K562 (cell line): ENCODE data around the gene TMED8. TPM values are rescaled to one million over a fixed set of nuclear protein-coding genes. Genes with fewer than 3 reads are reported as not detected.

Experiments used
- ATAC-seq: fragments of 200-7000 bp; cut with Tn5 transposase; 3 replicates; pipeline ENCODE4 v1.9.1; 2020; ENCODE audit warnings: moderate library complexity
- BruUV-seq: library from RNA; stranded (reverse); fragments of 400-500 nt; replicated peaks from 2 replicates; lab custom pipeline; 2021; lab: Mats Ljungman, UMichigan
- CTCF ChIA-PET: fragments of 300-600 bp; formaldehyde crosslinking; extraction: SDS; loops from one replicate; lab custom pipeline; 2021; ENCODE audit warnings: low intra/inter-chr PET ratio; lab: Yijun Ruan, JAX
- POLR2A ChIA-PET: fragments of 300-600, 350-650 bp; sonication (Branson Sonifier 250); formaldehyde crosslinking; extraction: SDS; loops from one replicate; lab custom pipeline; 2021; ENCODE audit warnings: antibody characterized with exemption, inconsistent platforms; lab: Yijun Ruan, JAX
- DNase-seq, 4 experiments: peaks; one replicate each; pipeline versions ENCODE4 v3.0.0 to v3.0.0-alpha.2; 2011 to 2018; ENCODE audit warnings: low spot score in 3 of 4, mixed read lengths in 3 of 4; ENCODE audit errors: extremely low read depth in 1 of 4
- FAIRE-seq: peaks from 2 replicates; lab custom pipeline; 2011; peaks lifted over from hg19 to GRCh38; lab: Jason Lieb, UNC
- H2AFZ ChIP-seq: 2 replicates; pipeline ENCODE4 v1.6.0; 2011; ENCODE audit warnings: low read depth, low read length, control low read depth, inconsistent platforms
- H3K27ac ChIP-seq: fragments of 200-600 bp; 3 replicates; pipeline ENCODE4 v1.8.0; 2011; ENCODE audit warnings: low read depth, mild to moderate bottlenecking, control low read depth, inconsistent platforms, low read length, moderate library complexity, mixed read lengths; ENCODE audit errors: extremely low read depth
- H3K27me3 ChIP-seq, 2 experiments: fragments of 300-600 bp in 1 of 2; 2 replicates in 1 of 2; 3 replicates in 1 of 2; pipeline versions ENCODE4 v1.6.0 to v1.8.0; 2011; ENCODE audit warnings: inconsistent platforms in 2 of 2, low read length in 2 of 2, mild to moderate bottlenecking in 1 of 2, mixed read lengths in 1 of 2, moderate library complexity in 1 of 2; ENCODE audit not compliant: control insufficient read depth in 2 of 2, insufficient read depth in 2 of 2
- H3K36me3 ChIP-seq: fragments of 300-600 bp; 3 replicates; pipeline ENCODE4 v1.8.0; 2011; ENCODE audit warnings: mild to moderate bottlenecking, low read length, inconsistent platforms; ENCODE audit not compliant: control insufficient read depth, insufficient read depth
- H3K4me1 ChIP-seq, 2 experiments: fragments of 200-600 bp in 1 of 2; replicated peaks in 1 of 2; 2 replicates in 1 of 2; 3 replicates in 1 of 2; pipeline versions ENCODE4 v1.5.1 to v1.8.0; 2011; ENCODE audit warnings: inconsistent platforms in 2 of 2, low read length in 2 of 2, mild to moderate bottlenecking in 1 of 2, mixed read lengths in 1 of 2, moderate library complexity in 1 of 2; ENCODE audit not compliant: control insufficient read depth in 2 of 2, insufficient read depth in 2 of 2
- H3K4me2 ChIP-seq: 2 replicates; pipeline ENCODE4 v1.6.1; 2011; ENCODE audit warnings: low read length, control low read depth, inconsistent platforms, mixed read lengths; ENCODE audit not compliant: insufficient read depth
- H3K4me3 ChIP-seq: fragments of 200-600 bp; sonication (generic), shearing (Covaris generic); 2 replicates; pipeline ENCODE4 v1.5.1; 2016; ENCODE audit warnings: control low read depth, inconsistent platforms
- H3K79me2 ChIP-seq: fragments of 200-600 bp; 3 replicates; pipeline ENCODE4 v1.8.0; 2011; ENCODE audit warnings: low read length, inconsistent platforms; ENCODE audit not compliant: control insufficient read depth, insufficient read depth
- H3K9ac ChIP-seq, 2 experiments: 2 replicates each; pipeline versions ENCODE4 v1.6.0 to v1.6.1; 2011; ENCODE audit warnings: low read depth in 2 of 2, low read length in 2 of 2, control low read depth in 1 of 2, inconsistent platforms in 1 of 2, mild to moderate bottlenecking in 1 of 2, mixed read lengths in 1 of 2; ENCODE audit not compliant: insufficient read depth in 1 of 2
- H3K9me1 ChIP-seq: one replicate; pipeline ENCODE4 v1.6.0; 2011; ENCODE audit warnings: inconsistent platforms, mild to moderate bottlenecking, low read length, moderate library complexity; ENCODE audit not compliant: control insufficient read depth, insufficient read depth
- H3K9me3 ChIP-seq: replicated peaks from 2 replicates; pipeline ENCODE4 v1.5.1; 2011; ENCODE audit warnings: low read depth, low read length, inconsistent platforms; ENCODE audit not compliant: control insufficient read depth, insufficient read depth
- H4K20me1 ChIP-seq: replicated peaks from 2 replicates; pipeline ENCODE4 v1.6.1; 2011; ENCODE audit warnings: low read length, inconsistent platforms, mixed read lengths; ENCODE audit not compliant: control insufficient read depth, insufficient read depth
- CAMTA2 ChIP-seq: fragments of 250-450 bp; sonication (Bioruptor Pico); conservative IDR thresholded peaks from 2 replicates; pipeline ENCODE4 v1.5.1; 2022
- HDGF ChIP-seq: fragments of 450-650 bp; IDR thresholded peaks from 2 replicates; pipeline ENCODE4 v1.6.1; 2016
- MCM2 ChIP-seq: fragments of 450-650 bp; IDR thresholded peaks from 2 replicates; pipeline ENCODE4 v1.6.1; 2017; ENCODE audit warnings: low read depth, mild to moderate bottlenecking
- MEF2D ChIP-seq: conservative IDR thresholded peaks from 2 replicates; pipeline ENCODE4 v1.6.1; 2016; ENCODE audit warnings: low read depth, missing genetic modification characterization, missing compliant biosample characterization
- PRMT5 ChIP-seq: sonication (generic); formaldehyde crosslinking; IDR thresholded peaks from 2 replicates; pipeline ENCODE4 v1.5.0; 2020; ENCODE audit warnings: missing genetic modification reagents
- ZFPM2 ChIP-seq: fragments of 250-450 bp; sonication (Bioruptor Pico); IDR thresholded peaks from 2 replicates; pipeline ENCODE4 v1.5.1; 2022; ENCODE audit warnings: mild to moderate bottlenecking
- ZKSCAN1 ChIP-seq: fragments of 150-350 bp; IDR thresholded peaks from 2 replicates; pipeline ENCODE4 v1.6.1; 2016; ENCODE audit warnings: low read depth, low read length
- ZNF324 ChIP-seq: fragments of 250-450 bp; sonication (Bioruptor Pico); IDR thresholded peaks from 2 replicates; pipeline ENCODE4 v1.4.0; 2020; ENCODE audit warnings: mild to moderate bottlenecking
- ZNF707 ChIP-seq: fragments of 250-450 bp; sonication (Bioruptor Pico); conservative IDR thresholded peaks from 2 replicates; pipeline ENCODE4 v1.8.0; 2022; ENCODE audit warnings: inconsistent platforms, mild to moderate bottlenecking, moderate library complexity
- ZNF77 ChIP-seq: fragments of 250-450 bp; sonication (Bioruptor Pico); IDR thresholded peaks from 2 replicates; pipeline ENCODE4 v1.5.0; 2020
- WGBS: fragments of 100-300 bp; shearing (Covaris generic); methylation state at CpG from one replicate; pipeline ENCODE4 v1.1.6; 2016; ENCODE audit warnings: low coverage, mixed read lengths; ENCODE audit not compliant: insufficient coverage; ENCODE audit errors: missing lambda C conversion rate; 5-methylcytosine and 5-hydroxymethylcytosine counted together
- in situ Hi-C: fragments of 300-500 bp; cut with MboI; formaldehyde crosslinking; loops from 4 replicates; pipeline ENCODE4 v1.15.0; 2018; ENCODE audit warnings: inconsistent platforms, mixed read lengths
- intact Hi-C: fragments of 100-400 bp; cut with micrococcal nuclease; formaldehyde crosslinking; loops from 2 replicates; pipeline ENCODE4 v1.14.2; 2022
- polyA plus RNA-seq, 8 experiments: library from polyadenylated mRNA; depleted of rRNA in 4 of 8; stranded (reverse) in 5 of 8; unstranded in 3 of 8; fragments of >200 nt; fragmentation: Nextera tagmentation in 2 of 8; fragmentation: Illumina TruSeq in 1 of 8; extraction: Ambion mirVana in 2 of 8; extraction: Trizol in 1 of 8; gene quantifications; 2 replicates each; pipeline versions ENCODE4 v1.2.1 to v1.2.3, GENCODE V29; 2011 to 2014; ENCODE audit warnings: inconsistent platforms in 1 of 8, missing spikeins in 1 of 8
- total RNA-seq, 7 experiments: library from RNA; depleted of rRNA in 6 of 7; stranded (reverse); fragments of >200 nt in 6 of 7; fragmentation: Illumina TruSeq in 2 of 7; extraction: Trizol in 2 of 7; gene quantifications; 2 replicates each; pipeline versions ENCODE4 v1.2.1 to v1.2.3, GENCODE V29; 2011 to 2021; ENCODE audit warnings: low replicate concordance in 1 of 7
- TF ChIP-seq, protein P1 (sequence below): fragments of 250-450 bp; sonication (Bioruptor Pico); IDR thresholded peaks from 2 replicates; pipeline ENCODE4 v1.8.0; 2022; ENCODE audit warnings: moderate library complexity, mild to moderate bottlenecking, inconsistent platforms
- TF ChIP-seq, protein P2 (sequence below): sonication (generic); formaldehyde crosslinking; IDR thresholded peaks from 2 replicates; pipeline ENCODE4 v1.8.1; 2022; ENCODE audit warnings: missing genetic modification reagents
- TF ChIP-seq, protein P3 (sequence below): fragments of 450-650 bp; IDR thresholded peaks from 2 replicates; pipeline ENCODE4 v1.6.1; 2016; ENCODE audit warnings: antibody characterized with exemption

Gene TMED8
- total and polyA plus RNA-seq, 9 of the 15 experiments (the other 6 are each of a cell fraction or from before 2014, with no cell fraction given), result 3.3 to 17.4 (median 12.0) TPM

DNA sequence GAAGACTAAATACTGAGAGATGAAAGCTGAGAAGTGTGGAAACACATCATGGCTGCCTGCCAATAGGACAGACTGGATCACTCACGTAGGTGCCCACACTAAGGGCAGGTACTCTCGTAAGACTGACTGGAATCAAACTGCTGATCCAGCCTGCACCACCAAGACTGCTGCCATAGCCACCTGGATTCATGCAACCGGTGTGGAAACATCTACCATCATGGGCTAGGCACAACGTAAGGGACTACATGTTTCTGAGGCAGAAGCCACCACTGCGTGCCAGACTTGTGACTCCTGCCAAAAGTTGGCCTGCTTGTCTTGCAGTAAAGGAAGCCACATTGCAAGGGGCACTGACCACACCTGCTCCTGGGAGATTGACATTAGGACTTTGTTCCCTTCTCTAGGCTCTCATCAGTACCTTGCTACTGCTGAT is 60.0 kb downstream of the TMED8 start:
- POLR2A ChIA-PET, result interaction anchor here (1.6 kb wide), 1 partner anchor 13 kb away, joined by 10 read pairs; no protein-coding TSS in a partner anchor
- Histone ChIP-seq H3K4me1 (peaks cover 4 to 11% of the 10 kb centered on the region in 2 experiments; a peak in 3 of 5 replicates), H3K27ac (no peak overlapping the region), H3K36me3 (no peaks in the 10 kb centered on the region), H2AFZ (no peak overlapping the region), H4K20me1 (0 out of 2 replicates have a peak, but pooled peaks cover 3% of the 10 kb centered on the region), H3K4me2 (no peak overlapping the region), H3K79me2 (peaks cover 14% of the 10 kb centered on the region; the same call in 2 of the 3 replicates), H3K4me3 (no peak overlapping the region), H3K9me1 (peaks cover 3% of the 10 kb centered on the region)
- no peak for FAIRE-seq
- TF ChIP-seq HDGF, result no peak
- TF ChIP-seq MCM2, result no peak
- TF ChIP-seq, protein P1, sequence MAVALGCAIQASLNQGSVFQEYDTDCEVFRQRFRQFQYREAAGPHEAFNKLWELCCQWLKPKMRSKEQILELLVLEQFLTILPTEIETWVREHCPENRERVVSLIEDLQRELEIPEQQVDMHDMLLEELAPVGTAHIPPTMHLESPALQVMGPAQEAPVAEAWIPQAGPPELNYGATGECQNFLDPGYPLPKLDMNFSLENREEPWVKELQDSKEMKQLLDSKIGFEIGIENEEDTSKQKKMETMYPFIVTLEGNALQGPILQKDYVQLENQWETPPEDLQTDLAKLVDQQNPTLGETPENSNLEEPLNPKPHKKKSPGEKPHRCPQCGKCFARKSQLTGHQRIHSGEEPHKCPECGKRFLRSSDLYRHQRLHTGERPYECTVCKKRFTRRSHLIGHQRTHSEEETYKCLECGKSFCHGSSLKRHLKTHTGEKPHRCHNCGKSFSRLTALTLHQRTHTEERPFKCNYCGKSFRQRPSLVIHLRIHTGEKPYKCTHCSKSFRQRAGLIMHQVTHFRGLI (CRISPR knock-in tag), result no peak
- TF ChIP-seq, protein P2, sequence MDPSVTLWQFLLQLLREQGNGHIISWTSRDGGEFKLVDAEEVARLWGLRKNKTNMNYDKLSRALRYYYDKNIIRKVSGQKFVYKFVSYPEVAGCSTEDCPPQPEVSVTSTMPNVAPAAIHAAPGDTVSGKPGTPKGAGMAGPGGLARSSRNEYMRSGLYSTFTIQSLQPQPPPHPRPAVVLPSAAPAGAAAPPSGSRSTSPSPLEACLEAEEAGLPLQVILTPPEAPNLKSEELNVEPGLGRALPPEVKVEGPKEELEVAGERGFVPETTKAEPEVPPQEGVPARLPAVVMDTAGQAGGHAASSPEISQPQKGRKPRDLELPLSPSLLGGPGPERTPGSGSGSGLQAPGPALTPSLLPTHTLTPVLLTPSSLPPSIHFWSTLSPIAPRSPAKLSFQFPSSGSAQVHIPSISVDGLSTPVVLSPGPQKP (CRISPR knock-in tag), result no peak
- TF ChIP-seq ZKSCAN1, result no peak
- TF ChIP-seq PRMT5 (CRISPR knock-in tag), result no peak
- no peak for TF ChIP-seq CAMTA2 (CRISPR knock-in tag)
- TF ChIP-seq MEF2D (tag), result no peak
- TF ChIP-seq ZNF707 (CRISPR knock-in tag), result no peak
- no peak for TF ChIP-seq ZNF77 (CRISPR knock-in tag)
- TF ChIP-seq, protein P3, sequence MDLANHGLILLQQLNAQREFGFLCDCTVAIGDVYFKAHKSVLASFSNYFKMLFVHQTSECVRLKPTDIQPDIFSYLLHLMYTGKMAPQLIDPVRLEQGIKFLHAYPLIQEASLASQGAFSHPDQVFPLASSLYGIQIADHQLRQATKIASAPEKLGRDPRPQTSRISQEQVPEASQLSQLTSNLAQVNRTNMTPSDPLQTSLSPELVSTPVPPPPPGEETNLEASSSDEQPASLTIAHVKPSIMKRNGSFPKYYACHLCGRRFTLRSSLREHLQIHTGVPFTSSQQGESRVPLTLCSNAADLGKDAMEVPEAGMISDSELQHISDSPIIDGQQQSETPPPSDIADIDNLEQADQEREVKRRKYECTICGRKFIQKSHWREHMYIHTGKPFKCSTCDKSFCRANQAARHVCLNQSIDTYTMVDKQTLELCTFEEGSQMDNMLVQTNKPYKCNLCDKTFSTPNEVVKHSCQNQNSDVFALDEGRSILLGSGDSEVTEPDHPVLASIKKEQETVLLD, result no peak
- no peak for TF ChIP-seq ZNF324 (CRISPR knock-in tag)
- TF ChIP-seq ZFPM2 (CRISPR knock-in tag), result no peak
- TF ChIP-seq, all 486 proteins: peak for 0
- no TSS peak for BruUV-seq
- Histone ChIP-seq H3K27me3 (no peaks in the 10 kb centered on the region), H3K9ac (no peak overlapping the region), H3K9me3 (no peaks in the 10 kb centered on the region)
- 55% methylated on average over 5 of the region's 5 CpGs for WGBS
- no peak for ATAC-seq
- DNase-seq, result no peak
- in situ Hi-C loops, result no loop called here
- CTCF ChIA-PET, result interaction anchor here (2.2 kb wide), 1 partner anchor 16 kb away, joined by 11 read pairs; no protein-coding TSS in a partner anchor
- intact Hi-C loops, result loop anchor here (1.0 to 2.0 kb wide), 2 partner anchors 16 to 164 kb away; no protein-coding TSS in a partner anchor
